ENCODE results near the gene OR4D2. TPM values are rescaled to one million over a fixed set of nuclear protein-coding genes. Genes with fewer than 3 reads are reported as not detected.

The OR4D2 gene
- polyA plus RNA-seq, 1 donor (not counting 4 experiments of a cell fraction or from before 2014, with no cell fraction given): not detected

DNA sequence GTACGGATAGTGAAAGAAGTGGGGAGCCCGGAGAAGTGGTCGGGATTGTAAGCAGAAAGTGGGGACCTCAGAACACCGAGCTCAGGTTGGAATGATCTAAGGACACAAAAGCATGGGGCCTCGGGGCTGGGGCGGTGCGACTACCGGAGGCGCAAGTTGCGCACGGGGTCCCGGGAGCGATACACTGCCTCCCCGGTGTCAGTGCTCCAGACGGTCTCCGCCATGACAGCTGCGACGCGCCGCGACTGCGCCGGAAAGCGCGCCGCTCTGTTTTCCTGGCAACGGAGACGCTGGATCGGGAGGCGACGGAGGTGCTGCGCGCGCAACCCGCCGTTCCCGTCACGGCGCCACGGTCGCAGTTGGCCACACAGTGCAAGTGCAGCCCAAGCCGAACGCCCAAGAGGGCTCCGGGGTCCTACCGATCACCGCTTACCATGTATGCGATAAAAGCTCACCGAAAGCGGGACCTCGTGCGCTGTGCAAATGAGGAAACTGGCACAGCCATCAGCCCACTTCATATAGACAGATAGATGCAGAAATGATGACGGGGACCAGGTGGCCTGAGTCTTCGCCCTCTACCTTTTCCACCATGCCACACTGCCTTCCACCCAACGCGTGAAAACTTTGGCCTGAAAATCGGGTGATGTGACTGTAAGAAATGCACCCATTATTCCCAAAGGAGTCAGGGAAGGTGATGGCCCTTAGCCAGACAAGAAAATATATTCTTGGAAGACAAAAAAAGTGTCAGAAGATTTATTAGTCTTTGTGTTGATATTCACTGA is 52.4 kb downstream of the OR4D2 start, which contains the start of gene MKS1:
Gene MKS1, minus strand, starts transcription at position 249 of the 782 bp plus-strand sequence. Its CDS starts 25 bp downstream, at position 224.
- peak; percentile 53 for FAIRE-seq
- H3K4me2 ChIP-seq (ENCODE audit: control insufficient read depth, extremely low read depth, insufficient read depth, low read depth, low read length): peak within 1 kb of the TSS; percentile 99
- TF ChIP-seq, protein P1, sequence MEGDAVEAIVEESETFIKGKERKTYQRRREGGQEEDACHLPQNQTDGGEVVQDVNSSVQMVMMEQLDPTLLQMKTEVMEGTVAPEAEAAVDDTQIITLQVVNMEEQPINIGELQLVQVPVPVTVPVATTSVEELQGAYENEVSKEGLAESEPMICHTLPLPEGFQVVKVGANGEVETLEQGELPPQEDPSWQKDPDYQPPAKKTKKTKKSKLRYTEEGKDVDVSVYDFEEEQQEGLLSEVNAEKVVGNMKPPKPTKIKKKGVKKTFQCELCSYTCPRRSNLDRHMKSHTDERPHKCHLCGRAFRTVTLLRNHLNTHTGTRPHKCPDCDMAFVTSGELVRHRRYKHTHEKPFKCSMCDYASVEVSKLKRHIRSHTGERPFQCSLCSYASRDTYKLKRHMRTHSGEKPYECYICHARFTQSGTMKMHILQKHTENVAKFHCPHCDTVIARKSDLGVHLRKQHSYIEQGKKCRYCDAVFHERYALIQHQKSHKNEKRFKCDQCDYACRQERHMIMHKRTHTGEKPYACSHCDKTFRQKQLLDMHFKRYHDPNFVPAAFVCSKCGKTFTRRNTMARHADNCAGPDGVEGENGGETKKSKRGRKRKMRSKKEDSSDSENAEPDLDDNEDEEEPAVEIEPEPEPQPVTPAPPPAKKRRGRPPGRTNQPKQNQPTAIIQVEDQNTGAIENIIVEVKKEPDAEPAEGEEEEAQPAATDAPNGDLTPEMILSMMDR (optimal IDR thresholded peaks at IDR 0.05 in 1 of 3, IDR thresholded peaks at IDR 0.05 in 1 of 3, conservative IDR thresholded peaks at IDR 0.05 in 1 of 3; ENCODE audit: extremely low read depth in 1 of 3, insufficient read depth in 2 of 3, low read length in 3 of 3): peak; percentile 55 to 81 (median 80)
- no peak for TF ChIP-seq EZH2 (IDR thresholded peaks at IDR 0.05; ENCODE audit: low read length)
- dilution Hi-C loops (cut with MboI; ENCODE audit: extremely low pct_ligation_motif_present, low sequenced_read_pairs): no loop called here
- no peaks in the 10 kb centered on the region for H3K27me3 ChIP-seq (ENCODE audit: control insufficient read depth, extremely low read depth, insufficient read depth, low read length)
- no peaks in the 10 kb centered on the region for H3K9me1 ChIP-seq (ENCODE audit: control insufficient read depth, extremely low read depth, insufficient read depth, low read length)
- H3K4me3 ChIP-seq (ENCODE audit: control insufficient read depth in 2 of 3, extremely low read depth in 1 of 3, insufficient read depth in 2 of 3, low read depth in 1 of 3, low read length in 3 of 3): peak within 1 kb of the TSS; percentile 86 to 92 (median 88)
- no peaks in the 10 kb centered on the region for H4K20me1 ChIP-seq (ENCODE audit: control insufficient read depth, extremely low read depth, insufficient read depth, low read length)
- peaks cover 13% of the 10 kb centered on the region for H3K4me1 ChIP-seq (ENCODE audit: control insufficient read depth, extremely low read depth, insufficient read depth, low read length)
- H3K27ac ChIP-seq (ENCODE audit: control insufficient read depth, insufficient read depth, low read length): peak within 1 kb of the TSS; percentile 77
- peak; percentile 23 for DNase-seq (ENCODE audit: low read depth, low spot score)
- peak within 1 kb of the TSS; percentile 99 for H2AFZ ChIP-seq (ENCODE audit: control insufficient read depth, low read length)
- H3K9ac ChIP-seq (ENCODE audit: control insufficient read depth, extremely low read depth, insufficient read depth, low read length): peak within 1 kb of the TSS; percentile 88
- H3K36me3 ChIP-seq (ENCODE audit: control insufficient read depth in 2 of 2, extremely low read depth in 1 of 2, insufficient read depth in 2 of 2, low read length in 2 of 2): peaks cover 0 to 2% of the 10 kb centered on the region in 2 experiments
- H3K9me3 ChIP-seq (ENCODE audit: control insufficient read depth, low read depth, low read length): no peaks in the 10 kb centered on the region
- H3K79me2 ChIP-seq (ENCODE audit: control insufficient read depth, insufficient read depth, low read length): no peaks in the 10 kb centered on the region

DNA sequence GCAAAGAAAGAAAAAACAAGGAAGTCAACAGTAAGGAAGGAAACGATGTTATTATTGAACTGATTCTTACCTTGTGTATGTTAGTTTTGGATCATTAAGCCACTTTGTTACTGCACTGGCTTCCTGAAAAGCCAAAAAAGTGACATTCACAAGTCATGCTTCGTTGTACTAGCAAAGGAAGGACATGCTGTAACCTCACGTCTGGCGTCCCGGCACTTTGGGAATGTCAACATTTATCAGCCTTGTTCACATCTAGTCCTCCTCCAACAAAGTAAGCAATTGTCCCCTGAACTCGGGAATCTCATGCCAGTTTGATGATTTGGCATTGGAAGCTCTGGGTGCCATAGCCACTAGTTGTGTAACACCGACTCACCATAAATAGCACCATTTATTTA is 53.0 kb downstream of the OR4D2 start:
- FAIRE-seq (no peak), DNase-seq (ENCODE audit: low read depth, low spot score) (no peak)
- no peak for TF ChIP-seq EZH2 (IDR thresholded peaks at IDR 0.05; ENCODE audit: low read length)
- TF ChIP-seq, protein P1 (optimal IDR thresholded peaks at IDR 0.05 in 1 of 3, IDR thresholded peaks at IDR 0.05 in 1 of 3, conservative IDR thresholded peaks at IDR 0.05 in 1 of 3; ENCODE audit: extremely low read depth in 1 of 3, insufficient read depth in 2 of 3, low read length in 3 of 3): no peak
- Histone ChIP-seq H3K9me1 (ENCODE audit: control insufficient read depth, extremely low read depth, insufficient read depth, low read length) (no peaks in the 10 kb centered on the region), H3K27me3 (ENCODE audit: control insufficient read depth, extremely low read depth, insufficient read depth, low read length) (no peaks in the 10 kb centered on the region), H3K36me3 (ENCODE audit: control insufficient read depth in 2 of 2, extremely low read depth in 1 of 2, insufficient read depth in 2 of 2, low read length in 2 of 2) (peaks cover 0 to 2% of the 10 kb centered on the region in 2 experiments), H3K27ac (ENCODE audit: control insufficient read depth, insufficient read depth, low read length) (peak overlapping the region; percentile 77), H4K20me1 (ENCODE audit: control insufficient read depth, extremely low read depth, insufficient read depth, low read length) (no peaks in the 10 kb centered on the region), H3K4me2 (ENCODE audit: control insufficient read depth, extremely low read depth, insufficient read depth, low read depth, low read length) (peak overlapping the region; percentile 92), H3K79me2 (ENCODE audit: control insufficient read depth, insufficient read depth, low read length) (no peaks in the 10 kb centered on the region), H3K4me1 (ENCODE audit: control insufficient read depth, extremely low read depth, insufficient read depth, low read length) (peaks cover 18% of the 10 kb centered on the region), H3K9ac (ENCODE audit: control insufficient read depth, extremely low read depth, insufficient read depth, low read length) (no peak overlapping the region), H2AFZ (ENCODE audit: control insufficient read depth, low read length) (peak overlapping the region; percentile 99), H3K4me3 (ENCODE audit: control insufficient read depth in 2 of 3, extremely low read depth in 1 of 3, insufficient read depth in 2 of 3, low read depth in 1 of 3, low read length in 3 of 3) (peak overlapping the region; percentile 61 to 92 (median 86)), H3K9me3 (ENCODE audit: control insufficient read depth, low read depth, low read length) (no peaks in the 10 kb centered on the region)
- dilution Hi-C loops (cut with MboI; ENCODE audit: extremely low pct_ligation_motif_present, low sequenced_read_pairs): no loop called here

Other genes starting within 250 kb of the OR4D2 start
- 12.9 to 18.7 TPM (median 14.4 TPM) in 3 replicates for gene CUEDC1, start 211.6 kb upstream of the OR4D2 start, polyA plus RNA-seq
- gene VEZF1, start 178.7 kb upstream of the OR4D2 start, polyA plus RNA-seq: 13.7 to 25.3 TPM (median 22.8 TPM) in 3 replicates
- 149 to 272 TPM (median 167 TPM) in 3 replicates for gene SRSF1, start 159.7 kb upstream of the OR4D2 start, polyA plus RNA-seq
- 12.8 to 21.5 TPM (median 18.0 TPM) in 3 replicates for gene DYNLL2, start 83.6 kb upstream of the OR4D2 start, polyA plus RNA-seq
- gene OR4D1, start 18.6 kb upstream of the OR4D2 start, polyA plus RNA-seq: not detected in 3 replicates
- not detected in 3 replicates for gene EPX, start 25.7 kb downstream of the OR4D2 start, polyA plus RNA-seq
- 11.2 to 12.2 TPM (median 12.0 TPM) in 3 replicates for gene MKS1, start 52.3 kb downstream of the OR4D2 start, polyA plus RNA-seq
- gene LPO, start 71.6 kb downstream of the OR4D2 start, polyA plus RNA-seq: not detected in 3 replicates
- not detected in 3 replicates for gene MPO, start 114.0 kb downstream of the OR4D2 start, polyA plus RNA-seq
- gene TSPOAP1, start 161.8 kb downstream of the OR4D2 start, polyA plus RNA-seq: 0.02 to 0.10 TPM (median 0.04 TPM) in 3 replicates
- 107 to 206 TPM (median 161 TPM) in 3 replicates for gene SUPT4H1, start 185.2 kb downstream of the OR4D2 start, polyA plus RNA-seq

Data from keratinocyte (primary cell).